ENCODE measurements around the gene RRAS. TPM values are rescaled to one million over a fixed set of nuclear protein-coding genes. Genes with fewer than 3 reads are reported as not detected.

Gene RRAS
- 10 to 100 TPM; 39.3 to 41.5 TPM for total RNA-seq
- 69.2 TPM for polyA plus RNA-seq (ENCODE audit: insufficient read depth, low read depth, low replicate concordance)
- long read RNA-seq, donor 1, transcript RRAS-201 (6 exons, 1,044 nt) = major isoform, 14 of 47 reads
- long read RNA-seq, donor 1, partial matches to known transcripts = 33 of 47 reads
- long read RNA-seq, donor 1, other reads (novel, unspliced or antisense) = 0 of 47 reads
- long read RNA-seq, donor 2, transcript RRAS-201 (6 exons, 1,044 nt) = major isoform, 8 of 8 reads
- long read RNA-seq, donor 2, partial matches to known transcripts = 0 of 8 reads
- long read RNA-seq, donor 2, other reads (novel, unspliced or antisense) = 0 of 8 reads

DNA sequence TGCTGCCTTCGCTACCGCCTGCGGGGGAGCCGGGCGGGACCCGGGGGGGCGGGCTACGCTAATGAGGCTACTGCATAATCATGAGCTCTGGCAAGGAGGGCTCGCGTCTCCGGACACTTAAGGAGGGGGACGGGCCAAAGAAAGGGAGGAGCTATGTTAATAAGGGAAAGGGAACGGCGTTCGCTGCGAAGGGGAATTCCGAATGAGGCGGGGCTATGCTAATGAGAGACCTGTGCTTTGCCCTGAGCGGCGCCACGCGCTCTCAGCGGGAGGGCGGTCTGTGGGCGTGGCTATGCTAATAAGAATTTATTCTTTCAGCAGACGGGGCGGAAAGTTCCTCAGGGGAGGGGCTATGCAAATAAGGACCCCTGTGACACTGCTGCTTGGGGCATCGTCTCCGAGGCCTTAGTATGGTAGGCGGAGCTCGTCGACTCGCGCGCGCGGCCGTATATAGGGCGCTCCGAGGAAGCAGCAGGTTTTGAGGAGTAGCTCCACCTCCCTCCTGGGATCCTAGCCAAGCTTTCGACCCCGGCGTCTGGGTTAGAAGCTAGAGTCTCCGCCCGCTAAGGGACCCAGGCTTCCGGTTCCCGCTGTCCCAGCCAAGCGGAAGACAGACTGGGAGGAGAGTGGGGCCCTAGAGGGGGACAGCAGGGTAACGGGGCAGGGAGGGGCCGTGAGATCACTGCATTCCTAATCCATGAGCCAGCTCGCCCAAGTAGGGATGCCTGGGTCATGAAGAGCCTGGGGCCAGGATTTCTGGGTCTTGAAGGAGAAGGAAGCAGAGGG, at the start of gene RRAS:
Gene RRAS (minus strand): TSS at position 31 of the 786 bp plus-strand sequence. CDS start 45 bp downstream, outside the sequence.
- Histone ChIP-seq H3K4me3 (peak within 1 kb of the TSS; percentile 82 to 84), H3K9me3 (no peaks in the 10 kb centered on the region), H3K27me3 (no peaks in the 10 kb centered on the region), H3K4me1 (peaks cover 48% of the 10 kb centered on the region), H3K27ac (peak within 1 kb of the TSS; percentile 98 to 99), H3K36me3 (ENCODE audit: low read depth, missing control alignments) (no peaks in the 10 kb centered on the region)
- TF ChIP-seq, protein P1, sequence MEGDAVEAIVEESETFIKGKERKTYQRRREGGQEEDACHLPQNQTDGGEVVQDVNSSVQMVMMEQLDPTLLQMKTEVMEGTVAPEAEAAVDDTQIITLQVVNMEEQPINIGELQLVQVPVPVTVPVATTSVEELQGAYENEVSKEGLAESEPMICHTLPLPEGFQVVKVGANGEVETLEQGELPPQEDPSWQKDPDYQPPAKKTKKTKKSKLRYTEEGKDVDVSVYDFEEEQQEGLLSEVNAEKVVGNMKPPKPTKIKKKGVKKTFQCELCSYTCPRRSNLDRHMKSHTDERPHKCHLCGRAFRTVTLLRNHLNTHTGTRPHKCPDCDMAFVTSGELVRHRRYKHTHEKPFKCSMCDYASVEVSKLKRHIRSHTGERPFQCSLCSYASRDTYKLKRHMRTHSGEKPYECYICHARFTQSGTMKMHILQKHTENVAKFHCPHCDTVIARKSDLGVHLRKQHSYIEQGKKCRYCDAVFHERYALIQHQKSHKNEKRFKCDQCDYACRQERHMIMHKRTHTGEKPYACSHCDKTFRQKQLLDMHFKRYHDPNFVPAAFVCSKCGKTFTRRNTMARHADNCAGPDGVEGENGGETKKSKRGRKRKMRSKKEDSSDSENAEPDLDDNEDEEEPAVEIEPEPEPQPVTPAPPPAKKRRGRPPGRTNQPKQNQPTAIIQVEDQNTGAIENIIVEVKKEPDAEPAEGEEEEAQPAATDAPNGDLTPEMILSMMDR (IDR thresholded peaks at IDR 0.05) = no peak
- peak; percentile 49 for TF ChIP-seq POLR2A (IDR thresholded peaks at IDR 0.05)
- 0% methylated on average over 30 to 47 of the region's 51 CpGs for WGBS, 2 donors
- intact Hi-C loops (cut with DNase I; ENCODE audit: low total_unique reads) = no loop called here
- DNase-seq = peak; percentile 100

DNA sequence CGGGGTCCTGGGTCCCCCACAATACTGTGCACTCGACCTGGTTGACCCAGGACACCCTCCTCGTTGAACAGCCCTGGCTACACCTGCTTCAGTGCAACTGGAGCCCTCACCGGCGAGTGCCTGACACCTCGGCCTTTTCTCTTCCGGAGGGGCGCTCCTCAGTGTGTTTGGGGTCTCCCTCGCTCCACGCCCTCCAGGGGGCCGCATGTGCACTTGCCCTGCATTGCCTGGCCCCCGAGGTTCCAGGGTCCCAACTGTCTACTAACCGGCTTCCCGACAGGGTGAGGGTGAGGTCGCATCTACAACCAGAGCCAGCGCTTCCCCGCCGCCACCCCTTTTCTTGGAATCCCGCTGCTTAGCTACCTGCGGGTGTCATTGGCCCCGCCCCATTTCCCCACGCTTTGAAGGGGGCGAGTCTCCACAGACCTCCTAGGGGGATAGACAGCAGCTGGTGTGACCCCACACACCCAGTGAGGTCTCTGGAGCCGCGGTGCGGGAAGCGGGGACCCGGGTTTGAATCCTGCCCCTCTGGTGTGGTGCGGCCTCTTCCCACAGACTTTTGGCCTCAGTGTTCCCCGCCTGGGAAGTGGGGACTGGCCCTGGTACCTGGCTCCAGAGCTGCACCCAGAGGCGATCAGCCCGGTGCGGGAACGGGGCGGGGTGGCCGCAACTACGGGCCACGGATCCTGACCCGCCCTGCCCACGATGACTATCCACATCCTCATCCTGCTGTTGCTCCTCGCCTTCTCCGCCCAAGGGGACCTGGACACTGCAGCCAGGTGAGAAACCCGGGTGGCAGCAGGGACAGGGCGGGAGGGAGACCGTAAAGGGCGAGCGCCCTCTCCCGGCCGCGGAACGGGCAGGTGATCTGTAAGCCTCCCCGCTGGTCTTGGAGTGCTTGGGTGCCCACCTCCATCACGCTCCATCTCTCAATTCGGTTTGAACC, 49.5 kb upstream of the RRAS start, which contains the start of gene ADM5:
Gene ADM5 (plus strand): TSS at position 462 of the 946 bp plus-strand sequence. CDS start 244 bp downstream, at position 706.
- peak within 1 kb of the TSS; percentile 45 to 84 for H3K27ac ChIP-seq
- no peak for DNase-seq
- no peaks in the 10 kb centered on the region for H3K27me3 ChIP-seq
- TF ChIP-seq, protein P1 (IDR thresholded peaks at IDR 0.05) = peak in 2 of 3 experiments; percentile 25 to 26
- no peak for TF ChIP-seq POLR2A (IDR thresholded peaks at IDR 0.05)
- peak within 1 kb of the TSS; percentile 47 to 56 for H3K4me3 ChIP-seq
- no peaks in the 10 kb centered on the region for H3K9me3 ChIP-seq
- intact Hi-C loops (cut with DNase I; ENCODE audit: low total_unique reads) = no loop called here
- H3K4me1 ChIP-seq = peaks cover 31% of the 10 kb centered on the region
- H3K36me3 ChIP-seq (ENCODE audit: low read depth, missing control alignments) = no peaks in the 10 kb centered on the region
- 36 to 53% methylated on average over 42 to 54 of the region's 54 CpGs for WGBS, 2 donors

DNA sequence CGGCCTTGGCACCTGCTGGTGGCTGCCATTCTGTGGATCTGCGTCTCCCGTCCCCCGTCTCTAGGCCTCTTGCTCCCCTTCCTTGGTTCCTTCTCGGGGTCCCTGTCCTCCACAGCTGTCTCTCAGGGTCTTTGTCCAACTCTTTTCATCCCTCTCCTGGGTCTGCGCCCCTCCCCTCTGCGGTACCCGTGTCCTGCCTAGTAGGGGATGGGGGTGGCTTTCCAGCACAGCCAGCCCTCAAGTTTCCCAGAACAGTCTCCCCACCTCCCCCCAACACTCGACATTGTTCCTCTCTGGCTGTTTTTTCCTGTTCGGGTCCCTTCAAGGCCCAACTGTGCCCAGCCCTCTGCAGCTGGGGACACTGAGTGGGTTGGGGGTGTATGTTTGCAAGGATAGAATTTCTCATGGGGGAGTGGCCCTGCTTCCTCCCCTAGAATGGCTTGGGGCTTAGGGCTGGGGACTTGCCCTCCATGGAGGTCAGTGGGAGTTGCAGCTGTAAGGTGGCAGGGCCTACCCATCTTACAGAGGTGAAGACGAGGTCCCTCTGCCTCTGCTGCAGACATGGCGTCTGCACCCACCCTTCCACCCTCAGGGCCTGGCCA, 48.7 kb upstream of the RRAS start:
- intact Hi-C loops (cut with DNase I; ENCODE audit: low total_unique reads) = no loop called here
- no peak for DNase-seq
- Histone ChIP-seq H3K4me3 (no peak overlapping the region), H3K9me3 (no peaks in the 10 kb centered on the region), H3K27ac (peak overlapping the region in 1 of 2 donors; percentile 30), H3K4me1 (peaks cover 31% of the 10 kb centered on the region), H3K36me3 (ENCODE audit: low read depth, missing control alignments) (no peaks in the 10 kb centered on the region), H3K27me3 (no peaks in the 10 kb centered on the region)
- 69 to 82% methylated on average over 12 of the region's 12 CpGs for WGBS, 2 donors
- TF ChIP-seq, protein P1 (IDR thresholded peaks at IDR 0.05) = no peak
- TF ChIP-seq POLR2A (IDR thresholded peaks at IDR 0.05) = no peak
